Natural killer cell (primary cell): ENCODE data around the gene COX6A2. TPM values are rescaled to one million over a fixed set of nuclear protein-coding genes. Genes with fewer than 3 reads are reported as not detected.

Experiments used
- ATAC-seq, 3 donors: fragments of 150-1000 bp in 2 of 3; fragments of 200-7000 bp in 1 of 3; cut with Tn5 transposase; 1 replicate in 1 of 3; 2 replicates in 2 of 3; pipeline ENCODE4 v1.10.0; 2021; ENCODE audit warnings: mild to moderate bottlenecking in 2 of 3, moderate library complexity in 2 of 3
- DNase-seq, 2 donors: peaks; one replicate each; pipeline versions ENCODE4 v3.0.0 to v3.0.0-alpha.2; 2013 to 2021; ENCODE audit warnings: mixed read lengths in 1 of 2
- H3K27ac ChIP-seq: one replicate; pipeline ENCODE4 v1.5.1; 2013; ENCODE audit warnings: mild to moderate bottlenecking, low read length
- H3K27me3 ChIP-seq: one replicate; pipeline ENCODE4 v1.6.1; 2013; ENCODE audit warnings: low read length; ENCODE audit not compliant: control insufficient read depth, insufficient read depth
- H3K36me3 ChIP-seq: one replicate; pipeline ENCODE4 v1.6.1; 2013; ENCODE audit warnings: low read length; ENCODE audit not compliant: control insufficient read depth, insufficient read depth
- H3K4me1 ChIP-seq: one replicate; pipeline ENCODE4 v1.6.1; 2013; ENCODE audit warnings: low read length; ENCODE audit not compliant: control insufficient read depth, insufficient read depth
- H3K4me3 ChIP-seq: one replicate; pipeline ENCODE4 v1.5.1; 2013; ENCODE audit warnings: low read length
- H3K9me3 ChIP-seq: one replicate; pipeline ENCODE4 v1.6.1; 2013; ENCODE audit warnings: low read length; ENCODE audit not compliant: control insufficient read depth, insufficient read depth
- H3K27ac Mint-ChIP-seq, 2 donors: one replicate each; pipeline ENCODE4 v1.8.0; 2022; ENCODE audit warnings: mild to moderate bottlenecking in 2 of 2, mixed read lengths in 2 of 2, moderate library complexity in 1 of 2
- H3K27me3 Mint-ChIP-seq, 2 donors: one replicate each; pipeline ENCODE4 v1.8.0; 2022; ENCODE audit warnings: low read depth in 2 of 2, mixed read lengths in 2 of 2
- H3K36me3 Mint-ChIP-seq: one replicate; pipeline ENCODE4 v1.8.0; 2022; ENCODE audit warnings: mixed read lengths
- H3K4me1 Mint-ChIP-seq, 2 donors: one replicate each; pipeline ENCODE4 v1.8.0; 2022; ENCODE audit warnings: mixed read lengths in 2 of 2
- H3K4me3 Mint-ChIP-seq: one replicate; pipeline ENCODE4 v1.8.0; 2022; ENCODE audit warnings: mild to moderate bottlenecking, moderate library complexity, mixed read lengths
- H3K9me3 Mint-ChIP-seq, 2 donors: one replicate each; pipeline ENCODE4 v1.8.0; 2022; ENCODE audit warnings: mixed read lengths in 2 of 2
- CTCF ChIP-seq: fragments of 200-600 bp; IDR thresholded peaks from one replicate; pipeline ENCODE4 v1.8.0; 2022; ENCODE audit warnings: antibody characterized with exemption
- WGBS: methylation state at CpG from one replicate; pipeline ENCODE4 v1.1.7; 2013; ENCODE audit warnings: missing lambda C conversion rate; ENCODE audit not compliant: insufficient coverage; 5-methylcytosine and 5-hydroxymethylcytosine counted together
- intact Hi-C: fragments of 100-400 bp; cut with micrococcal nuclease; formaldehyde crosslinking; loops from one replicate; pipeline ENCODE4 v1.14.2; 2022
- total RNA-seq, 4 donors: library from RNA; stranded (reverse); fragments of 120-200 nt in 1 of 4; gene quantifications; one replicate each; pipeline versions ENCODE4 v1.2.3 to v1.2.4, GENCODE V29; 2013 to 2022

Gene COX6A2
- total RNA-seq, 3 donors from 2014 or later (not counting 1 experiment from before 2014, with no cell fraction given), result not detected

- Mint-ChIP-seq H3K27ac (peak overlapping the region in 1 of 2 donors; percentile 81), H3K9me3 (no peaks in the 10 kb centered on the region), H3K27me3 (peaks cover 0 to 21% of the 10 kb centered on the region in 2 donors), H3K4me3 (peak overlapping the region; percentile 86), H3K4me1 (peaks cover 5 to 30% of the 10 kb centered on the region in 2 donors), H3K36me3 (no peaks in the 10 kb centered on the region)
- no peak overlapping the region for H3K27ac ChIP-seq
- WGBS, result 72% methylated on average over 26 of the region's 26 CpGs
- H3K4me1 ChIP-seq, result peaks cover 37% of the 10 kb centered on the region
- H3K27me3 ChIP-seq, result peaks cover 12% of the 10 kb centered on the region
- H3K9me3 ChIP-seq, result no peaks in the 10 kb centered on the region
- H3K4me3 ChIP-seq, result peak overlapping the region; percentile 60
- intact Hi-C loops, result no loop called here
- no peaks in the 10 kb centered on the region for H3K36me3 ChIP-seq
- no peak for ATAC-seq
- DNase-seq, result no peak
- no peak for TF ChIP-seq CTCF
Measured at GRCh38 chr16:31475946-31476302, 47.8 kb upstream of the COX6A2 start.

GRCh38 chr16:31474773-31475738 is 46.9 kb upstream of the COX6A2 start:
- Histone ChIP-seq H3K27ac (no peak overlapping the region), H3K4me1 (peaks cover 37% of the 10 kb centered on the region), H3K9me3 (no peaks in the 10 kb centered on the region), H3K27me3 (peaks cover 12% of the 10 kb centered on the region), H3K4me3 (no peak overlapping the region), H3K36me3 (no peaks in the 10 kb centered on the region)
- DNase-seq (no peak), ATAC-seq (no peak)
- H3K27me3 Mint-ChIP-seq, result peaks cover 0 to 23% of the 10 kb centered on the region in 2 donors
- TF ChIP-seq CTCF, result no peak
- peak overlapping the region; percentile 13 for H3K4me3 Mint-ChIP-seq
- intact Hi-C loops, result no loop called here
- no peaks in the 10 kb centered on the region for H3K36me3 Mint-ChIP-seq
- peaks cover 5 to 30% of the 10 kb centered on the region in 2 donors for H3K4me1 Mint-ChIP-seq
- no peaks in the 10 kb centered on the region for H3K9me3 Mint-ChIP-seq
- 90% methylated on average over 7 of the region's 12 CpGs for WGBS
- H3K27ac Mint-ChIP-seq, result no peak overlapping the region

- ATAC-seq (no peak), DNase-seq (no peak)
- Histone ChIP-seq H3K27ac (no peak overlapping the region), H3K36me3 (no peaks in the 10 kb centered on the region), H3K4me1 (peaks cover 37% of the 10 kb centered on the region), H3K4me3 (no peak overlapping the region), H3K9me3 (no peaks in the 10 kb centered on the region), H3K27me3 (peaks cover 12% of the 10 kb centered on the region)
- Mint-ChIP-seq H3K27me3 (peaks cover 0 to 23% of the 10 kb centered on the region in 2 donors), H3K9me3 (no peaks in the 10 kb centered on the region), H3K27ac (no peak overlapping the region), H3K36me3 (no peaks in the 10 kb centered on the region), H3K4me3 (no peak overlapping the region), H3K4me1 (peaks cover 5 to 30% of the 10 kb centered on the region in 2 donors)
- intact Hi-C loops, result no loop called here
- no peak for TF ChIP-seq CTCF
- 90% methylated on average over 12 of the region's 12 CpGs for WGBS
Measured at GRCh38 chr16:31474173-31474714, 46.1 kb upstream of the COX6A2 start.
